ENCODE measurements around the gene TMEM238L. TPM values are rescaled to one million over a fixed set of nuclear protein-coding genes. Genes with fewer than 3 reads are reported as not detected.
"Not testable (repeated sequence)": the region's sequence is repeated elsewhere in the genome, so short reads cannot be mapped to it uniquely, and the experiment has no call there.

Gene TMEM238L
- not detected in 2 replicates for total RNA-seq (2012; rRNA removed)
- polyA plus RNA-seq (2012; rRNA removed) = not detected in 2 replicates
- not detected in 2 replicates for polyA plus RNA-seq (2012; cell fraction: cytosol; rRNA removed)
- not detected in 2 replicates for polyA plus RNA-seq (2012; cell fraction: nucleus; rRNA removed; ENCODE audit: low replicate concordance)
- Bru-seq, nascent RNA = not detected
- not detected for BruChase-seq, experiment 1, labeled RNA remaining after a 6-hour chase
- BruChase-seq, experiment 2, labeled RNA remaining after a 2-hour chase = not detected
- long read RNA-seq = 0 reads

DNA sequence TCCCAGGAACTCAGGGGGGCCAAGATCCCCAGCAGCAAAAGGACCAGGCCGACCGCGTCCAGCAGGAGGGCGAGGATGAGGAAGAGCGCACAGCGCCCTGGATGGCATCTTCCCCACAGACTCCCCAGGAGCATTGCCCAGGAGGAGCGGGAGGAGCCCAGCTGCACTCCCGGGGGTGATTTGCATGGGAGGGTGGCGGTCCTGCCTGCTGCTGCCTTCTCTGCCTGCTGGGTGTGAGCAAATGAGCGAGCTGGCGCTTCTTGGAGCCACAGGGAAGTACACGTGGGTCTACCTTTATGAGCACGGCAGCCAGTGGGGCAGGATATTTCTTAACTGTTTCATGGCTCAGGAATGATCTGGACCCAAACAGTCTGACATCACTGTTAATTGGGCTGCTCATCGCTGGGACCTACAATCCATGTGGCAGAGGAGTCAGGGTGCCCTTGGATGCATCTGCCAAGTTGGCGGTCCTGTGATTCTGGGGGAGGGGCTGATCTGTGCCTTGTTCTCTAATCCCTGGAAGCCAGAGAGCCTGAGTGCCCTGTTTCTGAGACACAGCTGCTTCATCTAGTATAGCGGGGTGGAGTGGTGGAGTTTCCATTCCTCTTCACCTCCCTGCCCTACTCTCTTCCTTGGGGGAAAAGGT, at the start of gene TMEM238L:
Gene TMEM238L, minus strand, starts transcription at position 270 of the 646 bp plus-strand sequence. Its CDS starts 136 bp downstream, at position 134.
- BruUV-seq (replicated peaks) = no TSS peak

DNA sequence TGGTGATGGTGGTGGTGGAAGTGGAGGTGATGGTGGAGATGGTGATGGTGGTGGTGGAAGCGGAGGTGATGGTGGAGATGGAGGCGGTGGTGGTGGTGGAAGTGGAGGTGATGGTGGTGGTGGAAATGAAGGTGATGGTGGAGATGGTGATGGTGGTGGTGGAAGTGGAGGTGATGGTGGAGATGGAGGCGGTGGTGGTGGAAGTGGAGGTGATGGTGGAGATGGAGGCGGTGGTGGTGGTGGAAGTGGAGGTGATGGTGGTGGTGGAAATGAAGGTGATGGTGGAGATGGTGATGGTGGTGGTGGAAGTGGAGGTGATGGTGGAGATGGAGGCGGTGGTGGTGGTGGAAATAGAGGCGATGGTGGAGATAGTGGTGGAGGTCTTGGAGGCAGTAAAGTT, 42.7 kb upstream of the TMEM238L start:
- H3K36me3 ChIP-seq (ENCODE audit: control insufficient read depth, insufficient read depth, low read length); H3K4me1 ChIP-seq (ENCODE audit: control insufficient read depth, insufficient read depth, low read length); H3K14ac ChIP-seq (replicated peaks; ENCODE audit: low read depth, low read length); H3K9me1 ChIP-seq (ENCODE audit: insufficient read depth, low read length); H4K20me1 ChIP-seq (ENCODE audit: insufficient read depth, low read length); H3K18ac ChIP-seq (ENCODE audit: low read depth, low read length); H4K91ac ChIP-seq (ENCODE audit: insufficient read depth, low read depth, low read length); H3K4ac ChIP-seq (ENCODE audit: low read depth, low read length); CTCF ChIA-PET; H2BK15ac ChIP-seq (ENCODE audit: low read depth, low read length); H2AK9ac ChIP-seq (replicated peaks; ENCODE audit: low read depth, low read length, poor library complexity); H3K79me1 ChIP-seq (ENCODE audit: low read depth in 1 of 2, low read length in 2 of 2); dilution Hi-C loops (cut with HindIII; ENCODE audit: low sequenced_read_pairs, unreplicated experiment); ATAC-seq (ENCODE audit: low read depth); H2AK5ac ChIP-seq (ENCODE audit: low read depth, low read length); H3K9me3 ChIP-seq (ENCODE audit: control insufficient read depth, insufficient read depth, low read length); H3K56ac ChIP-seq (ENCODE audit: extremely low read depth, insufficient read depth, low read length); H4K8ac ChIP-seq (ENCODE audit: low read depth in 2 of 2, low read length in 2 of 2); H3K27ac ChIP-seq (ENCODE audit: insufficient read depth, low read length); H2AFZ ChIP-seq (replicated peaks; ENCODE audit: low read length, poor library complexity); H3K4me2 ChIP-seq (ENCODE audit: low read depth, low read length); H2BK5ac ChIP-seq (ENCODE audit: low read depth, low read length, poor library complexity, severe bottlenecking); DNase-seq; POLR2A ChIA-PET (ENCODE audit: unreplicated experiment); BruUV-seq (replicated peaks); intact Hi-C loops (cut with micrococcal nuclease); H2BK20ac ChIP-seq (ENCODE audit: low read depth, low read length); H4K5ac ChIP-seq (ENCODE audit: low read depth, low read length); H2BK120ac ChIP-seq (ENCODE audit: low read depth, low read length); H3K9ac ChIP-seq (ENCODE audit: low read depth, low read length); H3K23ac ChIP-seq (ENCODE audit: low read depth, low read length); H3K4me3 ChIP-seq (ENCODE audit: insufficient read depth, low read depth, low read length); H3K27me3 ChIP-seq (ENCODE audit: control insufficient read depth, insufficient read depth, low read length): not testable (repeated sequence)
- 80% methylated on average over 3 of the region's 6 CpGs; no CpG with 5 or more reads in 1 of the 2 experiments for WGBS, 2 experiments (ENCODE audit: extremely low coverage in 2 of 2, insufficient read length in 1 of 2)
- in situ Hi-C loops (cut with MboI; ENCODE audit: low sequenced_read_pairs) = loop anchor here (5.0 kb wide), 1 partner anchor 109 kb away; no protein-coding TSS in a partner anchor

More for the DNA sequence above, at the start of gene TMEM238L:
- Histone ChIP-seq H3K23ac (ENCODE audit: low read depth, low read length) (no peak within 1 kb of the TSS), H3K79me1 (ENCODE audit: low read depth in 1 of 2, low read length in 2 of 2) (no peaks in the 10 kb centered on the region), H4K5ac (ENCODE audit: low read depth, low read length) (no peak within 1 kb of the TSS), H3K4me3 (ENCODE audit: insufficient read depth, low read depth, low read length) (no peak within 1 kb of the TSS), H3K27ac (ENCODE audit: insufficient read depth, low read length) (no peak within 1 kb of the TSS), H3K36me3 (ENCODE audit: control insufficient read depth, insufficient read depth, low read length) (no peaks in the 10 kb centered on the region), H2AK5ac (ENCODE audit: low read depth, low read length) (no peak within 1 kb of the TSS), H3K4ac (ENCODE audit: low read depth, low read length) (no peak within 1 kb of the TSS), H3K14ac (replicated peaks; ENCODE audit: low read depth, low read length) (no peak within 1 kb of the TSS), H4K91ac (ENCODE audit: insufficient read depth, low read depth, low read length) (no peak within 1 kb of the TSS), H2AFZ (replicated peaks; ENCODE audit: low read length, poor library complexity) (no peak within 1 kb of the TSS), H3K9me3 (ENCODE audit: control insufficient read depth, insufficient read depth, low read length) (no peaks in the 10 kb centered on the region), H3K4me2 (ENCODE audit: low read depth, low read length) (no peak within 1 kb of the TSS), H3K9me1 (ENCODE audit: insufficient read depth, low read length) (no peaks in the 10 kb centered on the region), H4K8ac (ENCODE audit: low read depth in 2 of 2, low read length in 2 of 2) (no peak within 1 kb of the TSS), H3K56ac (ENCODE audit: extremely low read depth, insufficient read depth, low read length) (no peak within 1 kb of the TSS), H2BK20ac (ENCODE audit: low read depth, low read length) (no peak within 1 kb of the TSS), H2AK9ac (replicated peaks; ENCODE audit: low read depth, low read length, poor library complexity) (no peak within 1 kb of the TSS), H2BK120ac (ENCODE audit: low read depth, low read length) (no peak within 1 kb of the TSS), H4K20me1 (ENCODE audit: insufficient read depth, low read length) (no peaks in the 10 kb centered on the region), H3K9ac (ENCODE audit: low read depth, low read length) (no peak within 1 kb of the TSS), H2BK15ac (ENCODE audit: low read depth, low read length) (no peak within 1 kb of the TSS), H3K18ac (ENCODE audit: low read depth, low read length) (no peak within 1 kb of the TSS), H3K4me1 (ENCODE audit: control insufficient read depth, insufficient read depth, low read length) (no peaks in the 10 kb centered on the region), H3K27me3 (ENCODE audit: control insufficient read depth, insufficient read depth, low read length) (no peaks in the 10 kb centered on the region), H2BK5ac (ENCODE audit: low read depth, low read length, poor library complexity, severe bottlenecking) (no peak within 1 kb of the TSS)
- DNase-seq (no peak), ATAC-seq (ENCODE audit: low read depth) (no peak)
- ChIA-PET POLR2A (ENCODE audit: unreplicated experiment) (no interaction called here), CTCF (no interaction called here)
- no peak for TF ChIP-seq SMC3 (IDR thresholded peaks at IDR 0.05; ENCODE audit: low read depth, low read length)
- 23% methylated on average over 5 of the region's 16 CpGs; no CpG with 5 or more reads in 1 of the 2 experiments for WGBS, 2 experiments (ENCODE audit: extremely low coverage in 2 of 2, insufficient read length in 1 of 2)
- in situ Hi-C loops (cut with MboI; ENCODE audit: low sequenced_read_pairs) (no loop called here), intact Hi-C loops (cut with micrococcal nuclease) (no loop called here), dilution Hi-C loops (cut with HindIII; ENCODE audit: low sequenced_read_pairs, unreplicated experiment) (no loop called here)

Measured in IMR-90 (cell line).